OCI-LY3 (cell line): ENCODE measurements around the gene ZNF57.

Source experiments
- H2AFZ ChIP-seq: fragments of 200-600, 300-600 bp; shearing (Covaris generic); 2 replicates; pipeline ENCODE4 v1.6.0; 2014; ENCODE audit warnings: antibody characterized with exemption, low read depth, low read length
- H3K27ac ChIP-seq: fragments of 200-600, 300-600 bp; sonication (generic); 2 replicates; pipeline ENCODE4 v1.5.1; 2014; ENCODE audit warnings: mild to moderate bottlenecking, low read length, moderate library complexity, mixed read lengths
- H3K27me3 ChIP-seq: fragments of 200-600, 300-600 bp; sonication (generic); 2 replicates; pipeline ENCODE4 v1.6.1; 2014; ENCODE audit warnings: low read depth, low read length, mixed read lengths
- H3K36me3 ChIP-seq: fragments of 200-600, 300-600 bp; sonication (generic); replicated peaks from 2 replicates; pipeline ENCODE3; 2014; ENCODE audit warnings: low read depth, low read length, mixed read lengths
- H3K4me1 ChIP-seq: fragments of 300-600, 200-600 bp; sonication (generic); 2 replicates; pipeline ENCODE4 v1.6.1; 2014; ENCODE audit warnings: low read length, mixed read lengths
- H3K4me2 ChIP-seq: fragments of 200-600, 300-600 bp; sonication (generic); 2 replicates; pipeline ENCODE4 v1.6.1; 2014; ENCODE audit warnings: low read length, mixed read lengths
- H3K4me3 ChIP-seq: fragments of 300-600, 200-600 bp; sonication (generic); 2 replicates; pipeline ENCODE4 v1.5.1; 2014; ENCODE audit warnings: antibody characterized with exemption, mild to moderate bottlenecking, low read length, moderate library complexity
- H3K79me2 ChIP-seq: fragments of 300-600, 200-600 bp; shearing (Covaris generic); 2 replicates; pipeline ENCODE4 v1.6.1; 2014; ENCODE audit warnings: mild to moderate bottlenecking, low read length, mixed read lengths
- H3K9ac ChIP-seq: fragments of 300-600, 200-600 bp; shearing (Covaris generic); 2 replicates; pipeline ENCODE4 v1.6.0; 2014; ENCODE audit warnings: mild to moderate bottlenecking, low read length, moderate library complexity
- H3K9me3 ChIP-seq: fragments of 200-600, 300-600 bp; shearing (Covaris generic); 2 replicates; pipeline ENCODE4 v1.6.1; 2014; ENCODE audit warnings: low read length, mixed read lengths; ENCODE audit not compliant: insufficient read depth
- H4K20me1 ChIP-seq: fragments of 200-600, 300-600 bp; sonication (generic); 2 replicates; pipeline ENCODE4 v1.6.1; 2016; ENCODE audit warnings: low read length, mixed read lengths; ENCODE audit not compliant: insufficient read depth
- CTCF ChIP-seq: fragments of 200-600, 300-600 bp; sonication (generic); IDR thresholded peaks from 2 replicates; pipeline ENCODE4 v1.5.1; 2014; ENCODE audit warnings: antibody characterized with exemption, low read length, low read depth
- EZH2phosphoT487 ChIP-seq: fragments of 200-600 bp; shearing (Covaris generic); IDR thresholded peaks from 2 replicates; pipeline ENCODE4 v1.6.1; 2018; ENCODE audit warnings: antibody characterized with exemption, mixed run types, low read depth

ZNF57 gene

GRCh38 chr19:2922987-2923386 lies 22.3 kb downstream of the ZNF57 start:
- Histone ChIP-seq H3K4me3 (no peak overlapping the region), H3K4me2 (no peak overlapping the region), H3K27me3 (no peaks in the 10 kb centered on the region), H3K36me3 (peaks cover 15% of the 10 kb centered on the region), H3K27ac (no peak overlapping the region), H3K9me3 (no peaks in the 10 kb centered on the region), H2AFZ (no peak overlapping the region), H3K9ac (no peak overlapping the region), H4K20me1 (no peaks in the 10 kb centered on the region), H3K79me2 (no peaks in the 10 kb centered on the region), H3K4me1 (no peaks in the 10 kb centered on the region)
- TF ChIP-seq EZH2phosphoT487 (no peak), CTCF (no peak)

- Histone ChIP-seq H3K79me2 (no peaks in the 10 kb centered on the region), H3K36me3 (peaks cover 10% of the 10 kb centered on the region), H3K27ac (no peak overlapping the region), H3K9me3 (no peaks in the 10 kb centered on the region), H3K4me3 (no peak overlapping the region), H3K9ac (no peak overlapping the region), H2AFZ (no peak overlapping the region), H3K4me2 (no peak overlapping the region), H3K27me3 (no peaks in the 10 kb centered on the region), H4K20me1 (no peaks in the 10 kb centered on the region), H3K4me1 (no peaks in the 10 kb centered on the region)
- no peak for TF ChIP-seq CTCF
- TF ChIP-seq EZH2phosphoT487, result no peak
These were observed 22.8 kb downstream of the ZNF57 start for GRCh38 chr19:2923510-2923909.

GRCh38 chr19:2926341-2927031 lies 25.8 kb downstream of the ZNF57 start:
- no peak for TF ChIP-seq CTCF
- no peak for TF ChIP-seq EZH2phosphoT487
- H3K79me2 ChIP-seq, result no peaks in the 10 kb centered on the region
- H3K27me3 ChIP-seq, result no peaks in the 10 kb centered on the region
- no peak overlapping the region for H3K27ac ChIP-seq
- no peak overlapping the region for H2AFZ ChIP-seq
- no peak overlapping the region for H3K9ac ChIP-seq
- H3K4me2 ChIP-seq, result no peak overlapping the region
- H3K36me3 ChIP-seq, result peaks cover 4% of the 10 kb centered on the region
- H3K4me3 ChIP-seq, result no peak overlapping the region
- H3K4me1 ChIP-seq, result peaks cover 2% of the 10 kb centered on the region
- H3K9me3 ChIP-seq, result no peaks in the 10 kb centered on the region
- no peaks in the 10 kb centered on the region for H4K20me1 ChIP-seq

GRCh38 chr19:2927032-2927430 lies 26.3 kb downstream of the ZNF57 start:
- peaks cover 4% of the 10 kb centered on the region for H3K36me3 ChIP-seq
- H3K27ac ChIP-seq, result no peak overlapping the region
- TF ChIP-seq EZH2phosphoT487 (no peak), CTCF (no peak)
- no peaks in the 10 kb centered on the region for H3K79me2 ChIP-seq
- no peak overlapping the region for H2AFZ ChIP-seq
- peaks cover 5% of the 10 kb centered on the region for H3K4me1 ChIP-seq
- H3K27me3 ChIP-seq, result no peaks in the 10 kb centered on the region
- no peaks in the 10 kb centered on the region for H3K9me3 ChIP-seq
- no peak overlapping the region for H3K4me2 ChIP-seq
- no peaks in the 10 kb centered on the region for H4K20me1 ChIP-seq
- no peak overlapping the region for H3K4me3 ChIP-seq
- no peak overlapping the region for H3K9ac ChIP-seq
